ENCODE measurements around the gene FBLN1. TPM values are rescaled to one million over a fixed set of nuclear protein-coding genes. Genes with fewer than 3 reads are reported as not detected.

The FBLN1 gene
- total and polyA plus RNA-seq, 2 of the 13 experiments (the other 11 are each of a cell fraction or from before 2014, with no cell fraction given): 37.3 to 103 TPM

GRCh38 chr22:45524966-45525365, 22.3 kb downstream of the FBLN1 start (continued):
- TF ChIP-seq, protein P1, sequence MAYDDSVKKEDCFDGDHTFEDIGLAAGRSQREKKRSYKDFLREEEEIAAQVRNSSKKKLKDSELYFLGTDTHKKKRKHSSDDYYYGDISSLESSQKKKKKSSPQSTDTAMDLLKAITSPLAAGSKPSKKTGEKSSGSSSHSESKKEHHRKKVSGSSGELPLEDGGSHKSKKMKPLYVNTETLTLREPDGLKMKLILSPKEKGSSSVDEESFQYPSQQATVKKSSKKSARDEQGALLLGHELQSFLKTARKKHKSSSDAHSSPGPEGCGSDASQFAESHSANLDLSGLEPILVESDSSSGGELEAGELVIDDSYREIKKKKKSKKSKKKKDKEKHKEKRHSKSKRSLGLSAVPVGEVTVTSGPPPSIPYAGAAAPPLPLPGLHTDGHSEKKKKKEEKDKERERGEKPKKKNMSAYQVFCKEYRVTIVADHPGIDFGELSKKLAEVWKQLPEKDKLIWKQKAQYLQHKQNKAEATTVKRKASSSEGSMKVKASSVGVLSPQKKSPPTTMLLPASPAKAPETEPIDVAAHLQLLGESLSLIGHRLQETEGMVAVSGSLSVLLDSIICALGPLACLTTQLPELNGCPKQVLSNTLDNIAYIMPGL (CRISPR knock-in tag; IDR thresholded peaks at IDR 0.05; ENCODE audit: borderline replicate concordance in 1 of 2, low read depth in 1 of 2): no peak

- Histone ChIP-seq H3K27me3 (ENCODE audit: control insufficient read depth in 1 of 2, insufficient read depth in 2 of 2, low read length in 2 of 2) (no peaks in the 10 kb centered on the region), H2AFZ (ENCODE audit: low read length) (no peak overlapping the region), H3K79me2 (ENCODE audit: insufficient read depth, low read length) (no peaks in the 10 kb centered on the region), H3K36me3 (replicated peaks in 1 of 2; ENCODE audit: control insufficient read depth in 1 of 2, insufficient read depth in 2 of 2, low read length in 2 of 2) (peaks cover 24 to 58% of the 10 kb centered on the region in 2 experiments; a peak in 4 of 5 replicates), H3K9me3 (ENCODE audit: low read length) (no peaks in the 10 kb centered on the region), H3K9ac (ENCODE audit: insufficient read depth, low read depth, low read length) (no peak overlapping the region), H3K4me3 (replicated peaks in 1 of 3; ENCODE audit: insufficient read depth in 1 of 3, low read depth in 2 of 3, low read length in 3 of 3) (no peak overlapping the region), H3K4me2 (ENCODE audit: low read depth, low read length) (no peak overlapping the region), H3K27ac (ENCODE audit: extremely low read length, insufficient read depth, low read length) (no peak overlapping the region), H4K20me1 (ENCODE audit: insufficient read depth, low read length) (no peaks in the 10 kb centered on the region), H3K4me1 (ENCODE audit: insufficient read depth, low read length) (no peaks in the 10 kb centered on the region)
- BruUV-seq (replicated peaks): no TSS peak
- ATAC-seq: no peak
- ChIA-PET CTCF (ENCODE audit: low intra/inter-chr PET ratio, low total read pairs) (no interaction called here), POLR2A (no interaction called here)
- TF ChIP-seq ZNF296 (CRISPR knock-in tag; conservative IDR thresholded peaks at IDR 0.05): no peak
- no peak for TF ChIP-seq GFI1 (CRISPR knock-in tag; IDR thresholded peaks at IDR 0.05; ENCODE audit: borderline replicate concordance)
- TF ChIP-seq ZNF224 (CRISPR knock-in tag; IDR thresholded peaks at IDR 0.05): no peak
- TF ChIP-seq ZNF484 (CRISPR knock-in tag; IDR thresholded peaks at IDR 0.05; ENCODE audit: borderline replicate concordance, low read depth): no peak
- TF ChIP-seq ZIK1 (CRISPR knock-in tag; IDR thresholded peaks at IDR 0.05; ENCODE audit: borderline replicate concordance, low read depth): no peak
- no peak for TF ChIP-seq EED (CRISPR knock-in tag; IDR thresholded peaks at IDR 0.05)
- TF ChIP-seq ELF3 (CRISPR knock-in tag; IDR thresholded peaks at IDR 0.05): no peak
- intact Hi-C loops (cut with micrococcal nuclease; ENCODE audit: unreplicated experiment): no loop called here
- in situ Hi-C loops (cut with HindIII; ENCODE audit: extremely low pct_ligation_motif_present, low pct_unique_long_range_greater_than_20kb): no loop called here
- no peak for DNase-seq (ENCODE audit: low spot score)
- no peak for FAIRE-seq
- WGBS (ENCODE audit: low lambda C conversion rate): no CpG with 5 or more reads among the region's 15 CpGs
Observed at GRCh38 chr22:45525480-45525879, 22.8 kb downstream of the FBLN1 start.

Measured in HepG2 (cell line).